IPS DF 6.9 (cell line): ENCODE results near the gene MECR.

Experiments used
- DNase-seq: peaks from one replicate; pipeline ENCODE4 v3.0.0-alpha.2; 2013; ENCODE audit warnings: low read depth, low spot score
- H3K27ac ChIP-seq: one replicate; pipeline ENCODE4 v1.5.1; 2013; ENCODE audit warnings: low read length, control low read depth
- H3K27me3 ChIP-seq: 2 replicates; pipeline ENCODE4 v1.6.1; 2013; ENCODE audit warnings: mild to moderate bottlenecking, low read length; ENCODE audit not compliant: control insufficient read depth, insufficient read depth
- H3K36me3 ChIP-seq: 2 replicates; pipeline ENCODE4 v1.6.1; 2013; ENCODE audit warnings: low read length; ENCODE audit not compliant: control insufficient read depth, insufficient read depth
- H3K4me1 ChIP-seq: 2 replicates; pipeline ENCODE4 v1.6.1; 2013; ENCODE audit warnings: low read length; ENCODE audit not compliant: control insufficient read depth, insufficient read depth
- H3K4me3 ChIP-seq: 2 replicates; pipeline ENCODE4 v1.5.1; 2013; ENCODE audit warnings: mild to moderate bottlenecking, low read length
- H3K9me3 ChIP-seq: 2 replicates; pipeline ENCODE4 v1.6.1; 2013; ENCODE audit warnings: low read length, inconsistent platforms; ENCODE audit not compliant: control insufficient read depth, insufficient read depth
- whole genome bisulfite sequencing: extraction: QIAGEN DNeasy Blood & Tissue Kit; methylation state at CpG from one replicate; pipeline ENCODE4 v1.1.7; 2013; ENCODE audit warnings: mixed read lengths, missing lambda C conversion rate; ENCODE audit not compliant: insufficient read length, insufficient coverage; 5-methylcytosine and 5-hydroxymethylcytosine counted together

MECR gene

GRCh38 chr1:29186252-29186651 is 44.5 kb downstream of the MECR start:
- Histone ChIP-seq H3K4me1 (peaks cover 2% of the 10 kb centered on the region; the same call in 1 of the 2 replicates), H3K4me3 (no peak overlapping the region), H3K27me3 (no peaks in the 10 kb centered on the region), H3K36me3 (no peaks in the 10 kb centered on the region), H3K27ac (no peak overlapping the region), H3K9me3 (no peaks in the 10 kb centered on the region)
- no CpG with 5 or more reads among the region's 3 CpGs for WGBS
- DNase-seq = no peak

DNA sequence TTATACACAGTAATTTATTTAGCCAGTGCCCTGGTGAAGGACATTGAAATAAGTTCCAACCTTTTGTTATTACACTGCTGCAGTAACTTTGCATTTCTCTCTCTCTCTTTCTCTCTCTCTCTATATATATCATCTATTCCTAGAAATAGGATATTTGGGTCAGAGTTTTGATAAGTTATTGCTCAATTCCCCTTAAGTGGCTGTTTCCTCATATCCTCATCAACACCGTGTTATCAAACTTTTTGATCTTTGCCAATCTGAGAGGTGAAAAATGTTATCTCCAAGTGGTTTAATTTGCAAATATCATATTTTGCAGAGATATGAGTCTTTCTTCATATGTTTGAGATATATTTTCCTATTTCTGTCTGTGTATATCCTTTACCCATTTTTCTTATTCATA is 47.4 kb downstream of the MECR start:
- WGBS = no CpG with 5 or more reads among the region's 1 CpG
- DNase-seq = no peak
- no peak overlapping the region for H3K4me3 ChIP-seq
- H3K4me1 ChIP-seq = peaks cover 2% of the 10 kb centered on the region; the same call in 1 of the 2 replicates
- no peak overlapping the region for H3K27ac ChIP-seq
- H3K36me3 ChIP-seq = no peaks in the 10 kb centered on the region
- no peaks in the 10 kb centered on the region for H3K27me3 ChIP-seq
- H3K9me3 ChIP-seq = no peaks in the 10 kb centered on the region

DNA sequence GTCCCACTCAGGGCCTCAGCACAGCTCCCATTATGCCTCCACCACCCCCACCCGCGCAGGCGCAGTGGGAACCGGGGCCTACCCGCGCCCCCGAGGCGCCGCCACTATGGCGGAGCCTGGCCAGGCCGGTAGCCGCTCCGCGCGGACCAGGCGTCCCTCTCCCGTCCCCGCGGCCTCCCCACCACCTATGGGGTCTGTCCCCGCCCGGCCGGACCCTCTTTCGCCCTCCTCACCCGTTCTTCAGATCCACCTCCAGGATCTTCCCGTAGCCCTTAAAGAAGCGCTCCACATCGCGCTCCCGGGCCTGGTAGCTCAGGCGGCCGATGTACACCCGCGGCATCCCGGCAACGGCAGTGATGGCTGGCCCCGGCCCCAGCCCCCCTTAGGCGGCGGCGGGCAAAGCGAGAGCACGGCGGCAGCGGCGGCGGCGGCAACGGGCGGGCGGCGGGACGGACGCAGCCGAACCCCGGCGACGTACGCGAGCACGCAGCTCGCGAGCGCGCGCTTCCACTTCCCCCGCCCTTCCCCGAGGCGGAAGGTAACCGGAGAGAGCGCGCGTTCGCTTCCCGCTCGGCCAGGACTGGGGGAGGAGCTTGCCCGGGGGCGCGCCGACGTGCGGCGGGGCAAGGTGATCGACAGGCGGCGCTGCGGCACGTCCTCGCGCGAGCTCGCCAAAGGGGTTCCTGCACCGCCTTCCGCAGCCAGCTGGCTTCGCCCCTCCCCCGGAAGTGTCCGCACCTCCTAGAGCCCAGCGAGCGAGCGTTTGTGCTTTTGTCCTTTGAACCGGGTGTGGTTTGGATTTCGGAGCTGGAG is 49.1 kb downstream of the MECR start, which contains the start of gene SRSF4:
Gene SRSF4, minus strand, starts transcription at position 488 of the 813 bp plus-strand sequence. Its CDS starts 148 bp downstream, at position 340.
- DNase-seq = peak; percentile 96
- no CpG with 5 or more reads among the region's 100 CpGs for WGBS
- no peak within 1 kb of the TSS for H3K27ac ChIP-seq
- H3K4me3 ChIP-seq = peak within 1 kb of the TSS; percentile 91
- no peaks in the 10 kb centered on the region for H3K9me3 ChIP-seq
- H3K27me3 ChIP-seq = no peaks in the 10 kb centered on the region
- H3K4me1 ChIP-seq = no peaks in the 10 kb centered on the region; the same call in 1 of the 2 replicates
- no peaks in the 10 kb centered on the region for H3K36me3 ChIP-seq

DNA sequence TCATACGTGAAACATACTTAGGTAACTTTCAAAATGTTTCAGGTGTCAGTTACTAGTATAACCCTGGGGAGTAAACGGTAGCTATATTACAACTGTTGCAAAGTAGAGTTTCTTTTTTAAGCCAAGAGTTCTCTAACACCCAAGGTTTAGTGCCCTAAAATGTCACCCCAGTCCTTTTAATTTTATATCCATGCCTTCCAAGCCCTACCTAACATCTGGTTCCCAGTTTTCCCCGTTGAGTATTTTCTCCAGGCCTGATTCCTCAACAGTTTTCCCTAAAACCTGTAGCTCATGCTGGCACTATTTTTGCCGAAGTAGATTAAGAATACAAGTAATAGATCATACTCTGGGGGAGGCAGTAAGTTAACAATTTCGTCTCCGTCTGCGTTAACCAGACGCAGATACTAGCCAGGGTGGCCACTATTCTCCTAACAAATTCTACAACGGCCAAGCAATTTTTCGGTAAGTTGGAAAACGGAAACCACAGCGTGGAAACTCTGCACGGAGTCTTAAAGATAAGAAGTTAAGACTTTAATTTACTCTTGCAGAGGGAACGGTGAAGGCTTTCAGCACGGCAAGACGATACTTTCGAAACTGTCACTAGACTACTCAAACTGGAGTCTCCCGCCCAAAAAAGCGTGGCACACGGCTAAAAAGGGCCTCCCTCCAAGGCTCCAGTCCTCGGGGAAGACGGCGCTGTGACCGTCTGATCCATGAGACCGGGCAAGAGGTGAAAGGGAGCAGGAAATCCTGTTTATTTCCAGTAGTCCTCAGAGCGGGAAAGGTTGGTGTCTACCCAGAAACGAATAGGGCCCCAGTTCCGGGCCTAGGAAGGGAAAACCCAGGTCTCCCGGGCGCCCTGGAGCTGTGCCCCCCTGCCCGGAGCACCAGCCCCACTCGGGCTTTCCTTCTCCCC is 50.0 kb downstream of the MECR start:
- Histone ChIP-seq H3K27me3 (no peaks in the 10 kb centered on the region), H3K27ac (no peak overlapping the region), H3K9me3 (no peaks in the 10 kb centered on the region), H3K4me1 (no peaks in the 10 kb centered on the region), H3K4me3 (peak overlapping the region; percentile 91; the same call in 1 of the 2 replicates), H3K36me3 (no peaks in the 10 kb centered on the region)
- no CpG with 5 or more reads among the region's 32 CpGs for WGBS
- no peak for DNase-seq

GRCh38 chr1:29179641-29180184 is 51.0 kb downstream of the MECR start:
- WGBS = no CpG with 5 or more reads among the region's 4 CpGs

GRCh38 chr1:29177022-29177705 is 53.6 kb downstream of the MECR start:
- no peaks in the 10 kb centered on the region for H3K27me3 ChIP-seq
- no peaks in the 10 kb centered on the region for H3K4me1 ChIP-seq
- no CpG with 5 or more reads among the region's 12 CpGs for WGBS
- DNase-seq = no peak
- no peak overlapping the region for H3K27ac ChIP-seq
- H3K9me3 ChIP-seq = no peaks in the 10 kb centered on the region
- no peak overlapping the region for H3K4me3 ChIP-seq
- H3K36me3 ChIP-seq = no peaks in the 10 kb centered on the region

More at GRCh38 chr1:29179641-29180184, 51.0 kb downstream of the MECR start:
- no peak for DNase-seq
- no peak overlapping the region for H3K27ac ChIP-seq
- no peaks in the 10 kb centered on the region for H3K27me3 ChIP-seq
- H3K4me3 ChIP-seq = no peak overlapping the region
- H3K36me3 ChIP-seq = no peaks in the 10 kb centered on the region
- H3K9me3 ChIP-seq = no peaks in the 10 kb centered on the region
- H3K4me1 ChIP-seq = no peaks in the 10 kb centered on the region

DNA sequence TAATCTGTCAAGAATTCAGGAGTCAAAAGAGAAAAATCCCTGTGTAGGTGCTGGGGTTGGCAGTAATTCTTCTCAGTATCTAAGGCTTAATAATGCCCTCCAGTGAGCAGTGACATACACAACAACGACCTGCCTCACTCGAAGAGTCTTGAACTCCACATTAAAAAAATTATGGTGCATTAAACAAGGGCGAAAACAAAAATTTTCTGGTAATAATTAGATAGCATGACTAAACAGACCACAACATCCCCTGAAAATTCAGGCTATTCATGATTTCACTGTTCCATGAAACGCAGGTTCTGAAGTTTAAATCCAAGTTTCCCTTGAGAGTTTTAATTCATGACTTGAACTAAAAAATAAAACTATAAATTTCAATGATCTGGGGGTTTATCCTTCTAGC is 54.2 kb downstream of the MECR start:
- Histone ChIP-seq H3K36me3 (no peaks in the 10 kb centered on the region), H3K4me1 (no peaks in the 10 kb centered on the region), H3K9me3 (no peaks in the 10 kb centered on the region), H3K27me3 (no peaks in the 10 kb centered on the region), H3K4me3 (no peak overlapping the region), H3K27ac (no peak overlapping the region)
- no peak for DNase-seq
- WGBS = no CpG with 5 or more reads among the region's 4 CpGs

GRCh38 chr1:29172415-29172939 is 58.3 kb downstream of the MECR start:
- WGBS = no CpG with 5 or more reads among the region's 8 CpGs
- no peaks in the 10 kb centered on the region for H3K36me3 ChIP-seq
- 0 out of 2 replicates have a peak, but pooled peaks cover 1% of the 10 kb centered on the region for H3K4me1 ChIP-seq
- no peaks in the 10 kb centered on the region for H3K9me3 ChIP-seq
- no peak for DNase-seq
- H3K4me3 ChIP-seq = no peak overlapping the region
- H3K27ac ChIP-seq = no peak overlapping the region
- H3K27me3 ChIP-seq = no peaks in the 10 kb centered on the region

GRCh38 chr1:29171521-29171920 is 59.2 kb downstream of the MECR start:
- Histone ChIP-seq H3K9me3 (no peaks in the 10 kb centered on the region), H3K27ac (no peak overlapping the region), H3K27me3 (no peaks in the 10 kb centered on the region), H3K4me1 (0 out of 2 replicates have a peak, but pooled peaks cover 3% of the 10 kb centered on the region), H3K4me3 (no peak overlapping the region), H3K36me3 (peaks cover 1% of the 10 kb centered on the region; the same call in 1 of the 2 replicates)
- no peak for DNase-seq
- no CpG with 5 or more reads among the region's 5 CpGs for WGBS
